ENCODE data around the gene PLEKHM3. TPM values are rescaled to one million over a fixed set of nuclear protein-coding genes. Genes with fewer than 3 reads are reported as not detected.
A peak's percentile ranks its signal among the peaks of the same experiment; 100 is the strongest.

The PLEKHM3 gene, protein sequence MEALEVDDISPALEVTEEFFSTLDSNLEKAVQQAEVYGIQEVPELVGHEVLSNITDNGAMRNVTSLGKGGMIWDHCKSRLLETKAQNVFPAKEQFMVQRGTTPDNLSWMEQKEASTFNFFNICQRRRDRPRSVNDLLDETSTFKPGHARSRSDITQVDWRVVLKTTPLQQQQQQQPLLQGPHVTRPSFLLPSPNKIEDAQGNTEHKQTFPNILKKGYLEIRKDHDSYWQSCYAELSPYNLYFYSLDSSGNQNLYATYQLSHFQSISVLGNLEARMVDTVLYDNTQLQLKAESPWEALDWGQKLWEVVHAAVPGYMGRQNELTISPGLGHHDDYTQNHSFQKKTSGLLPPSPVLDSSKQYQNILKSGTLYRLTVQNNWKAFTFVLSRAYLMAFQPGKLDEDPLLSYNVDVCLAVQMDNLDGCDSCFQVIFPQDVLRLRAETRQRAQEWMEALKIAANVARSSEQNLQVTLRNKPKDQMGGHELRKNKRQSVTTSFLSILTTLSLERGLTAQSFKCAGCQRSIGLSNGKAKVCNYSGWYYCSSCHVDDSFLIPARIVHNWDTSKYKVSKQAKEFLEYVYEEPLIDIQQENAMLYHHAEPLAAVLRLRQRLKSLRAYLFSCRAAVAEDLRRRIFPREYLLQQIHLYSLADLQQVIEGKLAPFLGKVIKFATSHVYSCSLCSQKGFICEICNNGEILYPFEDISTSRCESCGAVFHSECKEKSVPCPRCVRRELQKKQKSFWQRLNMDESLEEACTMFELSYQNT
- 10 to 100 TPM; 12.4 to 15.3 (median 13.9) TPM for polyA plus RNA-seq (ENCODE audit: insufficient read length in 3 of 3)
- long read RNA-seq, donor 1, result 0 reads
- long read RNA-seq, donor 2, result 0 reads
- long read RNA-seq, donor 3, full-length matches to known transcripts, result 1 of 1 reads
- long read RNA-seq, donor 3, partial matches to known transcripts, result 0 of 1 reads
- long read RNA-seq, donor 3, other reads (novel, unspliced or antisense), result 0 of 1 reads
- long read RNA-seq, donor 4, result 0 reads
- long read RNA-seq, donor 5, result 0 reads
- long read RNA-seq, donor 6, full-length matches to known transcripts, result 1 of 1 reads
- long read RNA-seq, donor 6, partial matches to known transcripts, result 0 of 1 reads
- long read RNA-seq, donor 6, other reads (novel, unspliced or antisense), result 0 of 1 reads
- long read RNA-seq, donor 7, full-length matches to known transcripts, result 1 of 1 reads
- long read RNA-seq, donor 7, partial matches to known transcripts, result 0 of 1 reads
- long read RNA-seq, donor 7, other reads (novel, unspliced or antisense), result 0 of 1 reads
- long read RNA-seq, donor 8, full-length matches to known transcripts, result 2 of 7 reads
- long read RNA-seq, donor 8, partial matches to known transcripts, result 5 of 7 reads
- long read RNA-seq, donor 8, other reads (novel, unspliced or antisense), result 0 of 7 reads
- long read RNA-seq, donor 9, full-length matches to known transcripts, result 1 of 1 reads
- long read RNA-seq, donor 9, partial matches to known transcripts, result 0 of 1 reads
- long read RNA-seq, donor 9, other reads (novel, unspliced or antisense), result 0 of 1 reads
- long read RNA-seq, donor 10, result 0 reads
- long read RNA-seq, donor 11, result 0 reads
- long read RNA-seq, donor 12, full-length matches to known transcripts, result 1 of 1 reads
- long read RNA-seq, donor 12, partial matches to known transcripts, result 0 of 1 reads
- long read RNA-seq, donor 12, other reads (novel, unspliced or antisense), result 0 of 1 reads
- long read RNA-seq, donor 13, result 0 reads
- long read RNA-seq, donor 14, result 0 reads
- long read RNA-seq, donor 15, full-length matches to known transcripts, result 1 of 1 reads
- long read RNA-seq, donor 15, partial matches to known transcripts, result 0 of 1 reads
- long read RNA-seq, donor 15, other reads (novel, unspliced or antisense), result 0 of 1 reads
- long read RNA-seq, donor 16, full-length matches to known transcripts, result 1 of 1 reads
- long read RNA-seq, donor 16, partial matches to known transcripts, result 0 of 1 reads
- long read RNA-seq, donor 16, other reads (novel, unspliced or antisense), result 0 of 1 reads

- DNase-seq (ENCODE audit: extremely low read depth in 1 of 11, low read depth in 9 of 11, low spot score in 4 of 11), result peak; percentile 67 to 82 (median 77)
Measured at GRCh38 chr2:208025037-208025813, at the start of gene PLEKHM3. TSS of gene PLEKHM3 (minus strand) at chr2:208025527. CDS start at chr2:208001639, 23,888 bp downstream.

- DNase-seq (ENCODE audit: extremely low read depth in 1 of 11, low read depth in 9 of 11, low spot score in 4 of 11), result no peak
Measured at GRCh38 chr2:208074610-208075356, 49.5 kb upstream of the PLEKHM3 start.

- peak; percentile 19 to 59 (median 38) for DNase-seq (ENCODE audit: extremely low read depth in 1 of 11, low read depth in 9 of 11, low spot score in 4 of 11)
Measured at GRCh38 chr2:208072250-208072892, 47.0 kb upstream of the PLEKHM3 start.

DNA sequence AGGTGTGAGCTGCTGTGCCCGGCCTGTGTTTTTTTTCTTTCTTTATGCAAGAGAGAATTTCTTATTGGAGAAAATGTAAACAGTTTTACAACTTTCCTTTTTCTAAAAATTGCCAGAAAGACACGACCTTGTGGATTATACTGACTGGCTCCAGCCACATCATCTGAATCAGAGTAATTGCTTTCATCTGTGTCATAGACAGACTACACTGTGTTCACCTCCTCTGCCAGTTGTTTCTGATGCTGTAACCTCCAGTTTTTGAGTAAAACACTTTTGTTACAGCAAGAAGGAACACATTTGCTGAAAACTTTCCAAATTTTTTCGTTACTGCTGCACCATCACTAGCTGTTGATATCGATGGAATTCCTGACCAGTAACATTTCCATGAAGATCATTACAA is 43.9 kb upstream of the PLEKHM3 start:
- DNase-seq (ENCODE audit: extremely low read depth in 1 of 11, low read depth in 9 of 11, low spot score in 4 of 11), result no peak

GRCh38 chr2:208066016-208066415 is 40.7 kb upstream of the PLEKHM3 start:
- DNase-seq (ENCODE audit: extremely low read depth in 1 of 11, low read depth in 9 of 11, low spot score in 4 of 11), result no peak

- no peak for DNase-seq (ENCODE audit: extremely low read depth in 1 of 11, low read depth in 9 of 11, low spot score in 4 of 11)
Measured at GRCh38 chr2:208065476-208065875, 40.1 kb upstream of the PLEKHM3 start.

GRCh38 chr2:208064220-208064961 is 39.1 kb upstream of the PLEKHM3 start:
- no peak for DNase-seq (ENCODE audit: extremely low read depth in 1 of 11, low read depth in 9 of 11, low spot score in 4 of 11)

- DNase-seq (ENCODE audit: extremely low read depth in 1 of 11, low read depth in 9 of 11, low spot score in 4 of 11), result no peak
Measured at GRCh38 chr2:208062961-208063360, 37.6 kb upstream of the PLEKHM3 start.

- peak in 1 of 11 donors; percentile 7 for DNase-seq (ENCODE audit: extremely low read depth in 1 of 11, low read depth in 9 of 11, low spot score in 4 of 11)
Measured at GRCh38 chr2:208062113-208062512, 36.8 kb upstream of the PLEKHM3 start.

DNA sequence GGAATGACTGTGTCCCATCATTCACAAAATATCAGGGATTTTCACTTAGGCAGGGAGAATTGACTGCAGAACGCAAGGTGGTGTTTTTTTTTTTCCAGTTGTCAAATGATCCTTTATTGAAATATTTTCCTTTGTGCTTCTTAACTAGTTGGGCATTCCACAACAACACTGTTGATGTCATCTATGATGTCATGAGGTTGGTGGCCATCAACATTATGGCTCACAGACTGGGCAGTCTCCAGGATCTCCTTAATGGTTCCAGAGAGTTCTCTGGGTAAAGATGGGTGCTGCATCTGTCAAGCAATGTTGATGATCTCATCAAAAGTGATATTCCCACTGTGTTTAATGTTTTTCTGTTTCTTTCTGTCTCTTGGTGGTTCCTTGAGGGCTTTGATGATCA is 31.8 kb upstream of the PLEKHM3 start:
- DNase-seq (ENCODE audit: extremely low read depth in 1 of 11, low read depth in 9 of 11, low spot score in 4 of 11), result no peak

- DNase-seq (ENCODE audit: extremely low read depth in 1 of 11, low read depth in 9 of 11, low spot score in 4 of 11), result no peak
Measured at GRCh38 chr2:208049441-208049840, 24.1 kb upstream of the PLEKHM3 start.

DNA sequence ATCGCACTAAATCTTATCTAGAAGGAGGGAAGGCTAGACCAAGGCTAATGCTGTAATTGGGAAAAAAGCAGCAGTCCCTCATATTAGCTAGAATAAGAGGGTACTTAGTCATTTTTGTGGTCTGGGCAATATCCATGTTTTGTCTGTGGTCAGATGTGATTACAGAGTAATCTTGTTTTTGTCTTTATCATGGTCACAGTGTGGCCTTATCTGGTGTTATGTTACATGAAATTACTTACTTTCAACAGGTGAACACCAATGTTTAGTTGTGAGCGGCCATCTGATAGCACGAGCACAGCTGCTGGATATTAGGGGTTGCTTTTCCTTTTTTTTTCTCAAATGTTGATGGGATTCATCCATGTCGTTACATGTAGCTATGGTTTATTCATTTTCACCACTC is 23.7 kb upstream of the PLEKHM3 start:
- no peak for DNase-seq (ENCODE audit: extremely low read depth in 1 of 11, low read depth in 9 of 11, low spot score in 4 of 11)

DNA sequence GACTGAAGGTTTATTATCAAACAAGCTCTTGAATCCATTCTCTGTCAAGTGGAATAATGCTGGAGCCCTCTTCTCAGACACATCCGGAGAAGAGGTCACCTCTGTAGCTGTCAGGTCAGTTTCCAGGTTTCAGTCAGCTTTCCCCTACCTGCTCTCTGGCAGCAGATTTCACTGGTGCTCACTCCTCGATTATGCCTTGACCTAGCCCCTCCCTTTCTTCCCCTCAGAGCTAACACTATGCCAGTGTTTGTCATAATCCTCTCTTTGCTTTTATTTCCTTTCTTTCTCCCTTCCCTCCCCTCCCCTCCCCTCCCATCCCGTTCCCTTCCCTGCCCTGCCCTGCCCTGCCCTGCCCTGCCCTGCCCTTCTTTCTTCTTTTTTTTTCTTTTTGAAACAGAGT is 22.5 kb upstream of the PLEKHM3 start:
- DNase-seq (ENCODE audit: extremely low read depth in 1 of 11, low read depth in 9 of 11, low spot score in 4 of 11), result no peak

- no peak for DNase-seq (ENCODE audit: extremely low read depth in 1 of 11, low read depth in 9 of 11, low spot score in 4 of 11)
Measured at GRCh38 chr2:208046686-208047085, 21.4 kb upstream of the PLEKHM3 start.

- no peak for DNase-seq (ENCODE audit: extremely low read depth in 1 of 11, low read depth in 9 of 11, low spot score in 4 of 11)
Measured at GRCh38 chr2:208042450-208042849, 17.1 kb upstream of the PLEKHM3 start.
